Occipital lobe (tissue), 2 donors: ENCODE measurements around the gene PCID2. TPM values are rescaled to one million over a fixed set of nuclear protein-coding genes. Genes with fewer than 3 reads are reported as not detected.

Source experiments
- DNase-seq: peaks from one replicate; lab custom pipeline; 2025; lab: John Stamatoyannopoulos, UW
- total RNA-seq: library from RNA; depleted of rRNA; stranded (reverse); fragments of >200 nt; gene quantifications from one replicate; pipeline ENCODE4 v1.2.3, GENCODE V29; 2014

PCID2 gene
- total RNA-seq, 1 donor from 2014 or later: 45.9 TPM

GRCh38 chr13:113220141-113220598 is 11.7 kb upstream of the PCID2 start:
- DNase-seq: no peak

GRCh38 chr13:113219256-113219940 is 10.9 kb upstream of the PCID2 start:
- no peak for DNase-seq

GRCh38 chr13:113218586-113218985 is 10.1 kb upstream of the PCID2 start:
- no peak for DNase-seq

GRCh38 chr13:113216254-113217048 is 8.0 kb upstream of the PCID2 start:
- DNase-seq: no peak

GRCh38 chr13:113211774-113212173 is 3.3 kb upstream of the PCID2 start:
- DNase-seq: no peak

GRCh38 chr13:113210833-113211232 is 2.4 kb upstream of the PCID2 start:
- no peak for DNase-seq

- DNase-seq: peak; percentile 27
Observed at GRCh38 chr13:113209759-113210421, 1.4 kb upstream of the PCID2 start.

GRCh38 chr13:113209336-113209758 is 878 bp upstream of the PCID2 start, which contains the start of gene CUL4A:
TSS of gene CUL4A (plus strand) at chr13:113209613. CDS start at chr13:113209628, 15 bp downstream.
- peak; percentile 63 for DNase-seq

GRCh38 chr13:113207890-113208420 is 514 bp downstream of the PCID2 start:
- DNase-seq: no peak

GRCh38 chr13:113207460-113207859 is 1.0 kb downstream of the PCID2 start:
- no peak for DNase-seq

- DNase-seq: no peak
Observed at GRCh38 chr13:113205428-113205931, 3.0 kb downstream of the PCID2 start.

GRCh38 chr13:113204378-113204734 is 4.1 kb downstream of the PCID2 start:
- no peak for DNase-seq

- no peak for DNase-seq
Observed at GRCh38 chr13:113203507-113204377, 4.7 kb downstream of the PCID2 start.

- no peak for DNase-seq
Observed at GRCh38 chr13:113202912-113203311, 5.6 kb downstream of the PCID2 start.

GRCh38 chr13:113201815-113202214 is 6.7 kb downstream of the PCID2 start:
- no peak for DNase-seq

- no peak for DNase-seq
Observed at GRCh38 chr13:113196970-113197737, 11.3 kb downstream of the PCID2 start.

GRCh38 chr13:113195360-113195759 is 13.1 kb downstream of the PCID2 start:
- no peak for DNase-seq

- DNase-seq: no peak
Observed at GRCh38 chr13:113192902-113193301, 15.6 kb downstream of the PCID2 start.

- DNase-seq: no peak
Observed at GRCh38 chr13:113192279-113192678, 16.2 kb downstream of the PCID2 start.

GRCh38 chr13:113190181-113190580 is 18.3 kb downstream of the PCID2 start:
- no peak for DNase-seq
